SH-SY5Y (cell line): ENCODE data around the gene RAB30.

ENCODE experiments used
- GATA2 ChIP-seq: IDR thresholded peaks from 2 replicates; pipeline ENCODE4 v1.6.1; 2011; ENCODE audit warnings: mild to moderate bottlenecking, low read depth, low read length
- GATA3 ChIP-seq: IDR thresholded peaks from 2 replicates; pipeline ENCODE4 v1.6.1; 2011; ENCODE audit warnings: low read depth, mild to moderate bottlenecking, low read length, moderate library complexity

GRCh38 chr11:82995754-82996398 lies 75.8 kb downstream of the RAB30 start:
- TF ChIP-seq GATA3 (no peak), GATA2 (no peak)
